HEK293 (cell line): ENCODE results near the gene PAF1.

Experiments used
- HOXA7 ChIP-seq: sonication (generic); formaldehyde crosslinking; IDR thresholded peaks from 2 replicates; pipeline ENCODE4 v1.8.1; 2022; ENCODE audit warnings: missing genetic modification reagents, borderline replicate concordance
- HOXD13 ChIP-seq: sonication (generic); formaldehyde crosslinking; IDR thresholded peaks from 2 replicates; pipeline ENCODE4 v1.8.0; 2022; ENCODE audit warnings: missing genetic modification reagents, borderline replicate concordance
- TRIM28 ChIP-seq: IDR thresholded peaks from 2 replicates; pipeline ENCODE4 v1.6.1; 2011; ENCODE audit warnings: low read length, control low read depth, borderline replicate concordance
- ZNF596 ChIP-seq: fragments of 450-650 bp; IDR thresholded peaks from 2 replicates; pipeline ENCODE4 v1.5.0; 2018; ENCODE audit warnings: missing biosample characterization, mild to moderate bottlenecking, missing genetic modification characterization, moderate library complexity
- ZNF670 ChIP-seq: fragments of 450-650 bp; formaldehyde crosslinking; IDR thresholded peaks from 2 replicates; pipeline ENCODE4 v1.5.1; 2016; ENCODE audit warnings: missing biosample characterization, missing genetic modification characterization, low read depth
- ZNF677 ChIP-seq: fragments of 450-650 bp; IDR thresholded peaks from 2 replicates; pipeline ENCODE4 v1.5.0; 2018; ENCODE audit warnings: missing biosample characterization, mild to moderate bottlenecking, missing genetic modification characterization, moderate library complexity
- ZNF768 ChIP-seq: fragments of 450-650 bp; formaldehyde crosslinking; IDR thresholded peaks from 2 replicates; pipeline ENCODE4 v1.5.1; 2018; ENCODE audit warnings: missing biosample characterization, mild to moderate bottlenecking, missing genetic modification characterization
- ZSCAN16 ChIP-seq: fragments of 450-650 bp; formaldehyde crosslinking; IDR thresholded peaks from 2 replicates; pipeline ENCODE4 v1.5.1; 2016; ENCODE audit warnings: missing biosample characterization, missing genetic modification characterization
- TF ChIP-seq, protein P1 (sequence below): fragments of 450-650 bp; formaldehyde crosslinking; IDR thresholded peaks from 2 replicates; pipeline ENCODE4 v1.5.1; 2016; ENCODE audit warnings: missing biosample characterization, missing genetic modification characterization
- TF ChIP-seq, protein P2 (sequence below): fragments of 450-650 bp; formaldehyde crosslinking; IDR thresholded peaks from 2 replicates; pipeline ENCODE4 v1.5.1; 2016; ENCODE audit warnings: missing biosample characterization, missing genetic modification characterization
- TF ChIP-seq, protein P3 (sequence below): fragments of 450-650 bp; formaldehyde crosslinking; IDR thresholded peaks from 2 replicates; pipeline ENCODE4 v1.5.1; 2016; ENCODE audit warnings: missing biosample characterization, missing genetic modification characterization, low read depth
- TF ChIP-seq, protein P4 (sequence below): fragments of 450-650 bp; formaldehyde crosslinking; IDR thresholded peaks from 2 replicates; pipeline ENCODE4 v1.5.1; 2016; ENCODE audit warnings: missing biosample characterization, missing genetic modification characterization
- TF ChIP-seq, protein P5 (sequence below): fragments of 450-650 bp; IDR thresholded peaks from 2 replicates; pipeline ENCODE4 v1.5.1; 2018; ENCODE audit warnings: missing biosample characterization, missing genetic modification characterization

DNA sequence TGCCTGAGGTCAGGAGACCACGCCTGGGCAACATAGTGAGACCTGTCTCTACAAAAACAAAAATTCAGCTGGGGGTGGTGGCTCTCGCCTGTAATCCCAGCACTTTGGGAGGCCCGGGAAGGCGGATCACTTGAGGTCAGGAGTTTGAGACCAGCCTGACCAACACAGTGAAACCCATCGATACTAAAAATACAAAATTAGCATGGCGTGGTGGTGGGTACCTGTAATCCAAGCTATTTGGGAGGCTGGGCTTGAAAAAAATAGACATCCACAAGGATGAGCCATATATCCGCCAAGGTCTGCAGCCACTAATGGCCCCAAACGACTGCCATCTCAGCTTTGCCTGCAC lies 41.7 kb upstream of the PAF1 start:
- TF ChIP-seq ZNF768 (tag by site-specific recombination) (no peak), HOXD13 (no peak), ZNF670 (tag by site-specific recombination) (no peak), ZNF596 (no peak), TRIM28 (no peak), ZSCAN16 (tag by site-specific recombination) (no peak), ZNF677 (tag by site-specific recombination) (no peak), HOXA7 (no peak)
- TF ChIP-seq, protein P1, sequence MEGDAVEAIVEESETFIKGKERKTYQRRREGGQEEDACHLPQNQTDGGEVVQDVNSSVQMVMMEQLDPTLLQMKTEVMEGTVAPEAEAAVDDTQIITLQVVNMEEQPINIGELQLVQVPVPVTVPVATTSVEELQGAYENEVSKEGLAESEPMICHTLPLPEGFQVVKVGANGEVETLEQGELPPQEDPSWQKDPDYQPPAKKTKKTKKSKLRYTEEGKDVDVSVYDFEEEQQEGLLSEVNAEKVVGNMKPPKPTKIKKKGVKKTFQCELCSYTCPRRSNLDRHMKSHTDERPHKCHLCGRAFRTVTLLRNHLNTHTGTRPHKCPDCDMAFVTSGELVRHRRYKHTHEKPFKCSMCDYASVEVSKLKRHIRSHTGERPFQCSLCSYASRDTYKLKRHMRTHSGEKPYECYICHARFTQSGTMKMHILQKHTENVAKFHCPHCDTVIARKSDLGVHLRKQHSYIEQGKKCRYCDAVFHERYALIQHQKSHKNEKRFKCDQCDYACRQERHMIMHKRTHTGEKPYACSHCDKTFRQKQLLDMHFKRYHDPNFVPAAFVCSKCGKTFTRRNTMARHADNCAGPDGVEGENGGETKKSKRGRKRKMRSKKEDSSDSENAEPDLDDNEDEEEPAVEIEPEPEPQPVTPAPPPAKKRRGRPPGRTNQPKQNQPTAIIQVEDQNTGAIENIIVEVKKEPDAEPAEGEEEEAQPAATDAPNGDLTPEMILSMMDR (tag by site-specific recombination): no peak
- TF ChIP-seq, protein P2, sequence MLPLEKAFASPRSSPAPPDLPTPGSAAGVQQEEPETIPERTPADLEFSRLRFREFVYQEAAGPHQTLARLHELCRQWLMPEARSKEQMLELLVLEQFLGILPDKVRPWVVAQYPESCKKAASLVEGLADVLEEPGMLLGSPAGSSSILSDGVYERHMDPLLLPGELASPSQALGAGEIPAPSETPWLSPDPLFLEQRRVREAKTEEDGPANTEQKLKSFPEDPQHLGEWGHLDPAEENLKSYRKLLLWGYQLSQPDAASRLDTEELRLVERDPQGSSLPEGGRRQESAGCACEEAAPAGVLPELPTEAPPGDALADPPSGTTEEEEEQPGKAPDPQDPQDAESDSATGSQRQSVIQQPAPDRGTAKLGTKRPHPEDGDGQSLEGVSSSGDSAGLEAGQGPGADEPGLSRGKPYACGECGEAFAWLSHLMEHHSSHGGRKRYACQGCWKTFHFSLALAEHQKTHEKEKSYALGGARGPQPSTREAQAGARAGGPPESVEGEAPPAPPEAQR: no peak
- TF ChIP-seq, protein P3, sequence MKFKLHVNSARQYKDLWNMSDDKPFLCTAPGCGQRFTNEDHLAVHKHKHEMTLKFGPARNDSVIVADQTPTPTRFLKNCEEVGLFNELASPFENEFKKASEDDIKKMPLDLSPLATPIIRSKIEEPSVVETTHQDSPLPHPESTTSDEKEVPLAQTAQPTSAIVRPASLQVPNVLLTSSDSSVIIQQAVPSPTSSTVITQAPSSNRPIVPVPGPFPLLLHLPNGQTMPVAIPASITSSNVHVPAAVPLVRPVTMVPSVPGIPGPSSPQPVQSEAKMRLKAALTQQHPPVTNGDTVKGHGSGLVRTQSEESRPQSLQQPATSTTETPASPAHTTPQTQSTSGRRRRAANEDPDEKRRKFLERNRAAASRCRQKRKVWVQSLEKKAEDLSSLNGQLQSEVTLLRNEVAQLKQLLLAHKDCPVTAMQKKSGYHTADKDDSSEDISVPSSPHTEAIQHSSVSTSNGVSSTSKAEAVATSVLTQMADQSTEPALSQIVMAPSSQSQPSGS (tag by site-specific recombination): no peak
- TF ChIP-seq, protein P4, sequence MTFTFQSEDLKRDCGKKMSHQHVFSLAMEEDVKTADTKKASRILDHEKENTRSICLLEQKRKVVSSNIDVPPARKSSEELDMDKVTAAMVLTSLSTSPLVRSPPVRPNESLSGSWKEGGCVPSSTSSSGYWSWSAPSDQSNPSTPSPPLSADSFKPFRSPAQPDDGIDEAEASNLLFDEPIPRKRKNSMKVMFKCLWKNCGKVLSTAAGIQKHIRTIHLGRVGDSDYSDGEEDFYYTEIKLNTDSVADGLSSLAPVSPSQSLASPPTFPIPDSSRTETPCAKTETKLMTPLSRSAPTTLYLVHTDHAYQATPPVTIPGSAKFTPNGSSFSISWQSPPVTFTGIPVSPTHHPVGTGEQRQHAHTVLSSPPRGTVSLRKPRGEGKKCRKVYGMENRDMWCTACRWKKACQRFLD (tag by site-specific recombination): no peak
- TF ChIP-seq, protein P5, sequence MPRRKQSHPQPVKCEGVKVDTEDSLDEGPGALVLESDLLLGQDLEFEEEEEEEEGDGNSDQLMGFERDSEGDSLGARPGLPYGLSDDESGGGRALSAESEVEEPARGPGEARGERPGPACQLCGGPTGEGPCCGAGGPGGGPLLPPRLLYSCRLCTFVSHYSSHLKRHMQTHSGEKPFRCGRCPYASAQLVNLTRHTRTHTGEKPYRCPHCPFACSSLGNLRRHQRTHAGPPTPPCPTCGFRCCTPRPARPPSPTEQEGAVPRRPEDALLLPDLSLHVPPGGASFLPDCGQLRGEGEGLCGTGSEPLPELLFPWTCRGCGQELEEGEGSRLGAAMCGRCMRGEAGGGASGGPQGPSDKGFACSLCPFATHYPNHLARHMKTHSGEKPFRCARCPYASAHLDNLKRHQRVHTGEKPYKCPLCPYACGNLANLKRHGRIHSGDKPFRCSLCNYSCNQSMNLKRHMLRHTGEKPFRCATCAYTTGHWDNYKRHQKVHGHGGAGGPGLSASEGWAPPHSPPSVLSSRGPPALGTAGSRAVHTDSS (tag by site-specific recombination): no peak
